Neural cell (in vitro differentiated cells): ENCODE data around the gene OTULINL. TPM values are rescaled to one million over a fixed set of nuclear protein-coding genes. Genes with fewer than 3 reads are reported as not detected.

ENCODE experiments used
- H2AFZ ChIP-seq: fragments of 200-600, 300-800 bp; sonication (generic), shearing (Covaris generic); 2 replicates; pipeline ENCODE4 v1.6.0; 2014; ENCODE audit warnings: low read depth, mild to moderate bottlenecking, antibody characterized with exemption, low read length, moderate library complexity
- H3F3A ChIP-seq: fragments of 200-600 bp; shearing (Covaris generic); 2 replicates; pipeline ENCODE4 v1.6.1; 2016; ENCODE audit warnings: mild to moderate bottlenecking, moderate library complexity, mixed read lengths, antibody characterized with exemption, low read length; ENCODE audit not compliant: insufficient read depth, poor library complexity, severe bottlenecking
- H3K27ac ChIP-seq: fragments of 200-600, 300-800 bp; sonication (generic), shearing (Covaris generic); 2 replicates; pipeline ENCODE4 v1.5.1; 2014; ENCODE audit warnings: mild to moderate bottlenecking, low read length, moderate library complexity
- H3K27me3 ChIP-seq: fragments of 300-800, 200-600 bp; sonication (generic), shearing (Covaris generic); 2 replicates; pipeline ENCODE4 v1.6.0; 2014; ENCODE audit warnings: mild to moderate bottlenecking, low read depth, low read length, moderate library complexity; ENCODE audit not compliant: insufficient read depth
- H3K36me3 ChIP-seq: fragments of 300-800, 200-600 bp; sonication (generic), shearing (Covaris generic); 2 replicates; pipeline ENCODE4 v1.5.1; 2014; ENCODE audit warnings: mild to moderate bottlenecking, antibody characterized with exemption, low read length, moderate library complexity; ENCODE audit not compliant: insufficient read depth
- H3K4me2 ChIP-seq: fragments of 300-800, 200-600 bp; sonication (generic), shearing (Covaris generic); 2 replicates; pipeline ENCODE4 v1.6.0; 2014; ENCODE audit warnings: mild to moderate bottlenecking, low read length
- H3K4me3 ChIP-seq: fragments of 300-800, 200-600 bp; sonication (generic), shearing (Covaris generic); 2 replicates; pipeline ENCODE4 v1.5.1; 2014; ENCODE audit warnings: mild to moderate bottlenecking, low read length, moderate library complexity
- H3K79me2 ChIP-seq: fragments of 200-600 bp; shearing (Covaris generic); replicated peaks from 2 replicates; pipeline ENCODE4 v1.6.0; 2014; ENCODE audit warnings: mild to moderate bottlenecking, low read length, moderate library complexity; ENCODE audit not compliant: insufficient read depth
- H3K9ac ChIP-seq: fragments of 300-800, 200-600 bp; sonication (generic), shearing (Covaris generic); 2 replicates; pipeline ENCODE4 v1.6.1; 2016; ENCODE audit warnings: mild to moderate bottlenecking, low read length, mixed read lengths
- H3K9me2 ChIP-seq: fragments of 200-600 bp; shearing (Covaris generic); 2 replicates; pipeline ENCODE4 v1.6.1; 2016; ENCODE audit warnings: mild to moderate bottlenecking, low read length, mixed read lengths; ENCODE audit not compliant: insufficient read depth
- H3K9me3 ChIP-seq: fragments of 200-600, 300-800 bp; sonication (generic), shearing (Covaris generic); 2 replicates; pipeline ENCODE4 v1.6.1; 2016; ENCODE audit warnings: mild to moderate bottlenecking, mixed run types, low read length, moderate library complexity, mixed read lengths
- H4K20me1 ChIP-seq: fragments of 200-600 bp; shearing (Covaris generic); 2 replicates; pipeline ENCODE4 v1.6.1; 2016; ENCODE audit warnings: mild to moderate bottlenecking, mixed run types; ENCODE audit not compliant: insufficient read depth
- EP300 ChIP-seq: fragments of 450-650 bp; conservative IDR thresholded peaks from 2 replicates; pipeline ENCODE4 v1.6.1; 2014; ENCODE audit warnings: antibody characterized with exemption, mild to moderate bottlenecking, moderate library complexity; ENCODE audit not compliant: poor library complexity, severe bottlenecking
- EZH2 ChIP-seq: fragments of 200-600, 300-800 bp; shearing (Covaris generic), sonication (generic); IDR thresholded peaks from 2 replicates; pipeline ENCODE4 v1.6.1; 2014; ENCODE audit warnings: antibody characterized with exemption, low read length, borderline replicate concordance, mild to moderate bottlenecking; ENCODE audit not compliant: insufficient read depth, poor library complexity, severe bottlenecking
- MXI1 ChIP-seq: fragments of 450-650 bp; conservative IDR thresholded peaks from 2 replicates; pipeline ENCODE4 v1.6.1; 2014; ENCODE audit warnings: antibody characterized with exemption, mild to moderate bottlenecking; ENCODE audit not compliant: poor library complexity, severe bottlenecking
- POLR2AphosphoS5 ChIP-seq: IDR thresholded peaks from 2 replicates; pipeline ENCODE4 v1.6.1; 2012
- RAD21 ChIP-seq: fragments of 450-650 bp; conservative IDR thresholded peaks from 2 replicates; pipeline ENCODE4 v1.6.1; 2014; ENCODE audit warnings: antibody characterized with exemption, mild to moderate bottlenecking, moderate library complexity
- SMC3 ChIP-seq: fragments of 450-650 bp; conservative IDR thresholded peaks from 2 replicates; pipeline ENCODE4 v1.6.1; 2014; ENCODE audit warnings: antibody characterized with exemption, mild to moderate bottlenecking, moderate library complexity; ENCODE audit not compliant: poor library complexity
- TAF1 ChIP-seq: IDR thresholded peaks from 2 replicates; pipeline ENCODE4 v1.6.1; 2012; ENCODE audit warnings: low read depth
- polyA plus RNA-seq: library from polyadenylated mRNA; depleted of rRNA; stranded (reverse); fragments of >200 nt; gene quantifications from 2 replicates; pipeline ENCODE4 v1.2.3, GENCODE V29; 2014
- TF ChIP-seq, protein P1 (sequence below): fragments of 450-650 bp; IDR thresholded peaks from 2 replicates; pipeline ENCODE4 v1.5.1; 2014; ENCODE audit warnings: antibody characterized with exemption, mild to moderate bottlenecking, moderate library complexity; ENCODE audit not compliant: poor library complexity, severe bottlenecking
- TF ChIP-seq, protein P2 (sequence below): IDR thresholded peaks from 2 replicates; pipeline ENCODE4 v1.6.1; 2012; ENCODE audit warnings: borderline replicate concordance

OTULINL gene
- polyA plus RNA-seq, 1 donor from 2014 or later: 7.2 TPM

DNA sequence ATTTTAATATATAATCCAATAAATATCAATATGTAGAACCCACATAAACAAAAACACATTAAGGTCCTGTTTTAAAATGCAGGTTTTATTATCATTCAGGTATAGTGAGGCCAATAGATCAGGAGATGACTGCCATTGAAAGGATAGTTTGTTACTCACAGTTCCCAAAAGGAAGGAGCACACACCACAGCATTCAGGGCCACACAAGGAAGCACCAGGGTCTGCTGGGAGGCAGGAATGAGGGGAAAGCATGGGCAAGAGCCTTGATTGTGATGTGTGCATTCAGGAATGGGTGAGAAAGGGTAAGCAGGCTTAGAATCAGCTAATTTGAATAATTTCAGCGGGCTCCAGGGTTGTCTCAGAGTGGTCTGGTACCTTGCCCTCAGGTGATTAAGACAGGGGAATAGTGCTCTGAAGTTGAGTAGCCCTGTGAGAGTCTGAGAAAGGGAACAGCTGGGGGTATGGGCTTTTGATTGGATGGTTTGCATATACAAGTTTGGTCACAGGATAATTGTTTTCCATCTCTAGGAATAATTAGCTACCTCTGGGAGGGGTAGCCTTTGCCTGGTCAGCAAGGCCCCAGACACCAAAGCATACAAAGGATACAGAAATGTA is 63.1 kb downstream of the OTULINL start:
- Histone ChIP-seq H3K9me2 (no peaks in the 10 kb centered on the region), H3K27me3 (no peaks in the 10 kb centered on the region), H3F3A (no peaks in the 10 kb centered on the region), H3K79me2 (no peaks in the 10 kb centered on the region), H3K4me2 (no peak overlapping the region), H3K27ac (no peak overlapping the region), H3K4me3 (no peak overlapping the region), H3K9me3 (no peaks in the 10 kb centered on the region), H2AFZ (no peak overlapping the region), H4K20me1 (no peaks in the 10 kb centered on the region), H3K36me3 (no peaks in the 10 kb centered on the region), H3K9ac (no peak overlapping the region)
- TF ChIP-seq MXI1: no peak
- TF ChIP-seq SMC3: no peak
- TF ChIP-seq EP300: no peak
- TF ChIP-seq, protein P1, sequence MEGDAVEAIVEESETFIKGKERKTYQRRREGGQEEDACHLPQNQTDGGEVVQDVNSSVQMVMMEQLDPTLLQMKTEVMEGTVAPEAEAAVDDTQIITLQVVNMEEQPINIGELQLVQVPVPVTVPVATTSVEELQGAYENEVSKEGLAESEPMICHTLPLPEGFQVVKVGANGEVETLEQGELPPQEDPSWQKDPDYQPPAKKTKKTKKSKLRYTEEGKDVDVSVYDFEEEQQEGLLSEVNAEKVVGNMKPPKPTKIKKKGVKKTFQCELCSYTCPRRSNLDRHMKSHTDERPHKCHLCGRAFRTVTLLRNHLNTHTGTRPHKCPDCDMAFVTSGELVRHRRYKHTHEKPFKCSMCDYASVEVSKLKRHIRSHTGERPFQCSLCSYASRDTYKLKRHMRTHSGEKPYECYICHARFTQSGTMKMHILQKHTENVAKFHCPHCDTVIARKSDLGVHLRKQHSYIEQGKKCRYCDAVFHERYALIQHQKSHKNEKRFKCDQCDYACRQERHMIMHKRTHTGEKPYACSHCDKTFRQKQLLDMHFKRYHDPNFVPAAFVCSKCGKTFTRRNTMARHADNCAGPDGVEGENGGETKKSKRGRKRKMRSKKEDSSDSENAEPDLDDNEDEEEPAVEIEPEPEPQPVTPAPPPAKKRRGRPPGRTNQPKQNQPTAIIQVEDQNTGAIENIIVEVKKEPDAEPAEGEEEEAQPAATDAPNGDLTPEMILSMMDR: no peak
- no peak for TF ChIP-seq EZH2
- TF ChIP-seq TAF1: no peak
- TF ChIP-seq POLR2AphosphoS5: no peak
- TF ChIP-seq, protein P2, sequence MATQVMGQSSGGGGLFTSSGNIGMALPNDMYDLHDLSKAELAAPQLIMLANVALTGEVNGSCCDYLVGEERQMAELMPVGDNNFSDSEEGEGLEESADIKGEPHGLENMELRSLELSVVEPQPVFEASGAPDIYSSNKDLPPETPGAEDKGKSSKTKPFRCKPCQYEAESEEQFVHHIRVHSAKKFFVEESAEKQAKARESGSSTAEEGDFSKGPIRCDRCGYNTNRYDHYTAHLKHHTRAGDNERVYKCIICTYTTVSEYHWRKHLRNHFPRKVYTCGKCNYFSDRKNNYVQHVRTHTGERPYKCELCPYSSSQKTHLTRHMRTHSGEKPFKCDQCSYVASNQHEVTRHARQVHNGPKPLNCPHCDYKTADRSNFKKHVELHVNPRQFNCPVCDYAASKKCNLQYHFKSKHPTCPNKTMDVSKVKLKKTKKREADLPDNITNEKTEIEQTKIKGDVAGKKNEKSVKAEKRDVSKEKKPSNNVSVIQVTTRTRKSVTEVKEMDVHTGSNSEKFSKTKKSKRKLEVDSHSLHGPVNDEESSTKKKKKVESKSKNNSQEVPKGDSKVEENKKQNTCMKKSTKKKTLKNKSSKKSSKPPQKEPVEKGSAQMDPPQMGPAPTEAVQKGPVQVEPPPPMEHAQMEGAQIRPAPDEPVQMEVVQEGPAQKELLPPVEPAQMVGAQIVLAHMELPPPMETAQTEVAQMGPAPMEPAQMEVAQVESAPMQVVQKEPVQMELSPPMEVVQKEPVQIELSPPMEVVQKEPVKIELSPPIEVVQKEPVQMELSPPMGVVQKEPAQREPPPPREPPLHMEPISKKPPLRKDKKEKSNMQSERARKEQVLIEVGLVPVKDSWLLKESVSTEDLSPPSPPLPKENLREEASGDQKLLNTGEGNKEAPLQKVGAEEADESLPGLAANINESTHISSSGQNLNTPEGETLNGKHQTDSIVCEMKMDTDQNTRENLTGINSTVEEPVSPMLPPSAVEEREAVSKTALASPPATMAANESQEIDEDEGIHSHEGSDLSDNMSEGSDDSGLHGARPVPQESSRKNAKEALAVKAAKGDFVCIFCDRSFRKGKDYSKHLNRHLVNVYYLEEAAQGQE: no peak

DNA sequence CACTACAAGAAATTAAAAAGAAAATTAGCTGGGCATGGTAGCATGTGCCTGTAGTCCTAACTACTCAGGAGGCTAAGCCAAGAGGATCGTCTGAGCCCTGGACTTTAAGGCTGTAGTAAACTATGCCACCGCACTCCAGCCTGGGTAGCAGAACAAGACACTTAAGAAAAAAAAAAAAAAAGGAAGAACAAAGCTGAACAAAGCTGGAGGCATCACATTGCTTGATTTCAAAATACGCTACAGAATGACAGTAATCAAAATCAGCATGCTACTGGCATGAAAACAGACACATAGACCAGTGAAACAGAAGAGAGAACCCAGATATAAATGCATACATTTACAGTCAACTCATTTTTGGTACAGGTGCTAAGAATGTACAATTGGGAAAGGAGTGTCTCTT is 68.5 kb downstream of the OTULINL start:
- H2AFZ ChIP-seq: no peak overlapping the region
- H4K20me1 ChIP-seq: no peaks in the 10 kb centered on the region
- no peak overlapping the region for H3K4me3 ChIP-seq
- H3F3A ChIP-seq: no peaks in the 10 kb centered on the region
- H3K4me2 ChIP-seq: no peak overlapping the region
- H3K9me3 ChIP-seq: no peaks in the 10 kb centered on the region
- no peak overlapping the region for H3K9ac ChIP-seq
- no peaks in the 10 kb centered on the region for H3K79me2 ChIP-seq
- H3K27me3 ChIP-seq: no peaks in the 10 kb centered on the region
- H3K9me2 ChIP-seq: no peaks in the 10 kb centered on the region
- TF ChIP-seq EZH2 (no peak), TAF1 (no peak), EP300 (no peak), MXI1 (no peak), RAD21 (no peak), POLR2AphosphoS5 (no peak), SMC3 (no peak)
- TF ChIP-seq, protein P2: no peak
- TF ChIP-seq, protein P1: no peak
- no peaks in the 10 kb centered on the region for H3K36me3 ChIP-seq
- no peak overlapping the region for H3K27ac ChIP-seq
